ENCODE results near the gene UBTF. TPM values are rescaled to one million over a fixed set of nuclear protein-coding genes. Genes with fewer than 3 reads are reported as not detected.

UBTF gene
- total and polyA plus RNA-seq, 2 donors (not counting 3 experiments of a cell fraction or from before 2014, with no cell fraction given): 14.7 to 84.7 TPM

GRCh38 chr17:44256671-44257070 is 37.2 kb upstream of the UBTF start:
- Histone ChIP-seq H4K20me1 (replicated peaks; ENCODE audit: control insufficient read depth, extremely low read depth, insufficient read depth, low read length) (no peaks in the 10 kb centered on the region), H3K9me3 (replicated peaks; ENCODE audit: control insufficient read depth, insufficient read depth, low read length) (no peaks in the 10 kb centered on the region), H3K27me3 (ENCODE audit: control insufficient read depth in 2 of 2, insufficient read depth in 2 of 2, low read length in 2 of 2) (no peaks in the 10 kb centered on the region), H3K4me3 (replicated peaks in 1 of 3; ENCODE audit: insufficient read depth in 1 of 3, low read depth in 1 of 3, low read length in 3 of 3) (no peak overlapping the region), H3K27ac (ENCODE audit: insufficient read depth, low read depth, low read length) (no peak overlapping the region), H3K36me3 (ENCODE audit: control insufficient read depth in 2 of 2, extremely low read depth in 1 of 2, insufficient read depth in 2 of 2, low read length in 2 of 2) (no peaks in the 10 kb centered on the region), H3K4me2 (ENCODE audit: insufficient read depth, low read length) (no peak overlapping the region), H3K9ac (replicated peaks; ENCODE audit: extremely low read depth, insufficient read depth, low read length) (no peak overlapping the region), H3K9me1 (replicated peaks; ENCODE audit: control insufficient read depth, extremely low read depth, insufficient read depth, low read length) (no peaks in the 10 kb centered on the region), H3K4me1 (ENCODE audit: control insufficient read depth, extremely low read depth, insufficient read depth, low read length) (no peaks in the 10 kb centered on the region), H2AFZ (ENCODE audit: low read depth, low read length) (no peak overlapping the region), H3K79me2 (ENCODE audit: control insufficient read depth, insufficient read depth, low read length) (no peaks in the 10 kb centered on the region)
- ChIA-PET CTCF (no interaction called here), POLR2A (no interaction called here)
- dilution Hi-C loops (cut with MboI; ENCODE audit: extremely low pct_ligation_motif_present, low sequenced_read_pairs) (no loop called here), intact Hi-C loops (cut with micrococcal nuclease) (no loop called here)
- TF ChIP-seq MAX (IDR thresholded peaks at IDR 0.05; ENCODE audit: insufficient read depth, insufficient read length) (no peak), FOS (IDR thresholded peaks at IDR 0.05; ENCODE audit: borderline replicate concordance, insufficient read depth, low read length) (no peak), POLR2A (IDR thresholded peaks at IDR 0.05; ENCODE audit: low read depth, low read length) (no peak), JUN (IDR thresholded peaks at IDR 0.05; ENCODE audit: borderline replicate concordance, insufficient read depth, insufficient read length, low read depth) (no peak), POLR2AphosphoS5 (IDR thresholded peaks at IDR 0.05; ENCODE audit: insufficient read depth, low read depth, low read length) (no peak)
- no peak for FAIRE-seq
- BruUV-seq (replicated peaks): no TSS peak
- DNase-seq (ENCODE audit: low read depth, low spot score): no peak

- Histone ChIP-seq H3K4me2 (ENCODE audit: insufficient read depth, low read length) (no peak overlapping the region), H3K9ac (replicated peaks; ENCODE audit: extremely low read depth, insufficient read depth, low read length) (no peak overlapping the region), H3K36me3 (ENCODE audit: control insufficient read depth in 2 of 2, extremely low read depth in 1 of 2, insufficient read depth in 2 of 2, low read length in 2 of 2) (no peaks in the 10 kb centered on the region), H2AFZ (ENCODE audit: low read depth, low read length) (no peak overlapping the region), H3K4me3 (replicated peaks in 1 of 3; ENCODE audit: insufficient read depth in 1 of 3, low read depth in 1 of 3, low read length in 3 of 3) (no peak overlapping the region), H3K27me3 (ENCODE audit: control insufficient read depth in 2 of 2, insufficient read depth in 2 of 2, low read length in 2 of 2) (no peaks in the 10 kb centered on the region), H3K9me3 (replicated peaks; ENCODE audit: control insufficient read depth, insufficient read depth, low read length) (no peaks in the 10 kb centered on the region), H3K4me1 (ENCODE audit: control insufficient read depth, extremely low read depth, insufficient read depth, low read length) (no peaks in the 10 kb centered on the region), H3K27ac (ENCODE audit: insufficient read depth, low read depth, low read length) (no peak overlapping the region), H3K9me1 (replicated peaks; ENCODE audit: control insufficient read depth, extremely low read depth, insufficient read depth, low read length) (no peaks in the 10 kb centered on the region), H3K79me2 (ENCODE audit: control insufficient read depth, insufficient read depth, low read length) (no peaks in the 10 kb centered on the region), H4K20me1 (replicated peaks; ENCODE audit: control insufficient read depth, extremely low read depth, insufficient read depth, low read length) (no peaks in the 10 kb centered on the region)
- dilution Hi-C loops (cut with MboI; ENCODE audit: extremely low pct_ligation_motif_present, low sequenced_read_pairs): no loop called here
- no peak for FAIRE-seq
- no TSS peak for BruUV-seq (replicated peaks)
- intact Hi-C loops (cut with micrococcal nuclease): no loop called here
- CTCF ChIA-PET: interaction anchor here (0.9 kb wide), 1 partner anchor 34 kb away, joined by 3 read pairs; no protein-coding TSS in a partner anchor
- TF ChIP-seq CTCF (IDR thresholded peaks at IDR 0.05; ENCODE audit: extremely low read depth in 1 of 2, insufficient read depth in 1 of 2, low read depth in 1 of 2, low read length in 2 of 2) (no peak), MAX (IDR thresholded peaks at IDR 0.05; ENCODE audit: insufficient read depth, insufficient read length) (no peak), EZH2 (IDR thresholded peaks at IDR 0.05; ENCODE audit: borderline replicate concordance, low read depth, low read length, severe bottlenecking) (no peak), GATA2 (IDR thresholded peaks at IDR 0.05; ENCODE audit: insufficient read depth, insufficient read length, low read depth, low read length) (no peak), JUN (IDR thresholded peaks at IDR 0.05; ENCODE audit: borderline replicate concordance, insufficient read depth, insufficient read length, low read depth) (no peak), MYC (IDR thresholded peaks at IDR 0.05; ENCODE audit: low read depth, low read length) (no peak), POLR2A (IDR thresholded peaks at IDR 0.05; ENCODE audit: low read depth, low read length) (no peak), FOS (IDR thresholded peaks at IDR 0.05; ENCODE audit: borderline replicate concordance, insufficient read depth, low read length) (no peak), POLR2AphosphoS5 (IDR thresholded peaks at IDR 0.05; ENCODE audit: insufficient read depth, low read depth, low read length) (no peak)
- no peak for DNase-seq (ENCODE audit: low read depth, low spot score)
- POLR2A ChIA-PET: no interaction called here
These were observed 36.4 kb upstream of the UBTF start for GRCh38 chr17:44255915-44256314.
